Cerebellar cortex (tissue), 1 donor: Measurements from ENCODE around the gene SLAMF9.

Experiments used
- DNase-seq: peaks from one replicate; pipeline ENCODE4 v3.0.0-alpha.2; 2015; ENCODE audit warnings: low spot score

The SLAMF9 gene

DNA sequence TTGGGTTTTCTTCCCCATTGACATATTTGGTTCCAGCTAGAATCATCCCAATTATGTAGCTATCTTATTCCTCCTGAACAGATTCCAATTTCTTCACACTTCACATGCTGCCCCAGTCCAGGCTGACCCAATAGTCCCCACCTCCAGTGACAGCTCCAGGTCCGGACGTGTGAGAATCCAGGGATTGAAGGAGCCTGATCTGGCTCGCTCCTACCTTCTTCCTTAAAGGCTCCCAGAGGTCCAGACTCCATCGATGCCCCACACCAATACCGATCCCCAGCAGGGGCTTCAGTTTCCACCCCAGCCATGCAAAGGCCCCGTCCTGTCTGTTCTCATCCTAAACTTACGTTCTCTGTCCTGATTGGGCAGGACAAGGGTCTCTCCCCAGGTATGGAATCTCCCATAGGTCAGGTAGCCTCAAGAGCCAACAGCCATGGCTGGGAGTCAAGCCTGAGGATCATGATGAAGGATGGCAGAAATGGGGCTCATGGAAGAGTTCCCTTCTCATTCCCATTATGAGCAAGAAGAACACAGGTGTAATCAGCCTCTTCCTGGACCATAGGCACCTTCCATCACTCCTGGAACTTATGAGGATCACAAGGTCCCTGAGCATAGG, 20.4 kb upstream of the SLAMF9 start:
- DNase-seq = no peak

- no peak for DNase-seq
Measured at GRCh38 chr1:159973350-159973940, 19.4 kb upstream of the SLAMF9 start.

GRCh38 chr1:159972443-159973205, 18.6 kb upstream of the SLAMF9 start:
- no peak for DNase-seq

GRCh38 chr1:159970932-159971342, 16.9 kb upstream of the SLAMF9 start:
- no peak for DNase-seq

GRCh38 chr1:159968901-159969300, 14.9 kb upstream of the SLAMF9 start:
- no peak for DNase-seq

- no peak for DNase-seq
Measured at GRCh38 chr1:159965263-159965662, 11.2 kb upstream of the SLAMF9 start.

GRCh38 chr1:159964144-159964543, 10.1 kb upstream of the SLAMF9 start:
- no peak for DNase-seq

GRCh38 chr1:159962176-159962575, 8.1 kb upstream of the SLAMF9 start:
- DNase-seq = no peak

- DNase-seq = no peak
Measured at GRCh38 chr1:159961636-159962035, 7.6 kb upstream of the SLAMF9 start.

DNA sequence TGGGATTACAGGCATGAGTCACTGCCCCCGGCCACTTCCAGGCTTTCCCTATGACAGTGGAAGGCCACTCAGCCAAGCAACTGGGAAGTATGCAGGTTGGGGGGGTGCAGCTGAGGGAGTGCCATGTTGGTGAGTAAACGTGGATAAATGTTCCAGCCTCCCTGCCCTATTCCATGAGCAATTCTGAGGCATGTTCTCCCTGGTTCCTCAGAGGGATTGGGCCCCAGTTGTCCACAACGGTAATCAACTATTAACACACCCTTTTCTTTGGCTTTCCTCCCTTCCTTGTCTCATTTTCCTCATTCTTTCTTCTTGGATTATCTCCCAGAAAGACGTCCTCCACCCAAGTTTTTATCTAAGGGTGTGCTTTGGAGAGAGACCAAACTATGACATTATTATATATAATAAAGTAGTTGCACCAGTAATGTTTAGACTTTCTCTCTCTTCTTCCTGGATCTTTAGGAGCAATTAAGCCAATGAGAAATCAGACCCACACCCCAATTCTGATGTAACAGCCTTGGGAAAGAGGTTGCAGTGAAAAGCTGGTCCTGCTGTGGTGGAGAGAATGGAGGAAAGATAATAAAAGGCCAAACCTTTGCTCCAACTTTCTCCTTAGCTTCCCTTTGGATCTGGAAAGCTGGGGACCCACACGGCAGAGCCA, 6.8 kb upstream of the SLAMF9 start:
- DNase-seq = no peak

DNA sequence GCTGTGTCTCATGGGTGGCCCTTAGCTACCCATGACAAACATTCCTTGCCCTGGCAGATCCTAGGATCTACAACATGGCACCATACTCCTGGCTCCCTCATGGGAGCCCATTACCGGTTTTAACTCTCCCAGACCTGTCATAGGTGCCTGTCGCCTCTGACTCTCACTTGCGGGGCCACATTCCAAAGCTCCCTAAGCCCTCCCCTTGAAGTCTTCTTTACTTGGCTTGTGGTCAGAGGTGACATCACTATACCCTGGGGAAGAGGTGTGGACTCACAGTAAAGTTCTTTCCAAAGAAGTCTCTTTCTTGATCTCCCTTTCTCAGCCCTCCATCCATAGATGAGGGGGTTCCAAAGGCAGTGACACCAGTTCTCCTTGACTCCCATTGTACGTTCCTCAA, 5.4 kb upstream of the SLAMF9 start:
- no peak for DNase-seq

GRCh38 chr1:159958719-159959380, 4.8 kb upstream of the SLAMF9 start:
- no peak for DNase-seq

GRCh38 chr1:159957824-159958268, 3.8 kb upstream of the SLAMF9 start:
- peak; percentile 66 for DNase-seq

DNA sequence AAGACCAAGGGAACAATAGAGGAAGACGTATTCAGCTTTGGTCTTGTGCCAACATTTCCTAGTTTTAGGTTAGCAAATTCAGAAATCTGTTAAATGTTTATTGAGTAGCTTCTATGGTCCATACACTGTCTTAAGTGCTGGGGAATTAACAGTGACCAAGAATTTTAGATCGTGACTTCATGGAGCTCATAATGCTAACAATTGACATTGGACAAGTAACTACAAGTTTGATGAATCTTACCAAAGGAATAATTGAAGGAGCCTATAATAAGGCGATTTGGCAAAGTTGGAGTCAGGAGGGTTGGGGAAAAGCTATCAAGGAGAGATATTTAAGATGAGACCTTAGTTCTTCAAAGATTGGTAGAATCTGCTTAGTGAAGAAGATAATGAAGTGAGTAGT, 1.4 kb upstream of the SLAMF9 start:
- no peak for DNase-seq

DNA sequence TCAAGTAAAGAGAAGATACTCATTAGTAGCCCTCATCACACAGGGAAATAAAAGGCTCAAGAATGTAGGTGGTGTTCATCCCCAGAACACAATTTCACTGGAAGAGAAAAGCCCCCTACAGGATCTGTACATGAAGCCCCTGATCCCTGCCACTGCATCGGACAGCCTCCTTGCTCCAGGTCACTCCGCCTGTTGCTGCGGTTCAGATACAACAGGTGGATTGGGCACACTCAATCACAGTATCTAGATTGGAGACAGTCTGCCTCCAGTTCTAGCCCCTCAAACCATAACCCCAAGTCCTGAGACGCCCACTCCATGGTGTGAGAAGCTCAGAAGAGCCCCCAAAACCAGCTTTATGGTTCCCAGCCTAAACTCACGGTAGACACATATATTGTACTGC, 1.1 kb downstream of the SLAMF9 start:
- DNase-seq = no peak

- no peak for DNase-seq
Measured at GRCh38 chr1:159951551-159951950, 2.5 kb downstream of the SLAMF9 start.

DNA sequence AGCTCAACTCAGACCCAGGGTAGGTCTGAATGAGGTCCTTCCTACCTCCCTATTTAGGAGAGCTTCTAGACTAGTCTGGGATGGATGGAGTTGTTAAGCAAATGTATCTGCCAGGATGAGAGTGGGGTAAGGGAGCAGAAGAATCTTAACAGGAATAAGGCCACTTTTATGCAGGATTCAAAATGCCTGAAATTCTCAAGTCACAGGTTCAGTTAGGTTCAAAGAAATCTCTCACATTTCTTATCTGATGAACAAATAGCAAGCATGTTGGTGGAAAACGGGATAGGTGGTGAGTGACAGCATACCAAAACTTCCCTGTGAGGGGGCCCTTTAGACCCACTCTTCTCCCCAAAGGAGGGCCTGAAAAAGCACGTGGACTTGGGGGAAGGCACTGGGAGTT, 3.0 kb downstream of the SLAMF9 start:
- no peak for DNase-seq

DNA sequence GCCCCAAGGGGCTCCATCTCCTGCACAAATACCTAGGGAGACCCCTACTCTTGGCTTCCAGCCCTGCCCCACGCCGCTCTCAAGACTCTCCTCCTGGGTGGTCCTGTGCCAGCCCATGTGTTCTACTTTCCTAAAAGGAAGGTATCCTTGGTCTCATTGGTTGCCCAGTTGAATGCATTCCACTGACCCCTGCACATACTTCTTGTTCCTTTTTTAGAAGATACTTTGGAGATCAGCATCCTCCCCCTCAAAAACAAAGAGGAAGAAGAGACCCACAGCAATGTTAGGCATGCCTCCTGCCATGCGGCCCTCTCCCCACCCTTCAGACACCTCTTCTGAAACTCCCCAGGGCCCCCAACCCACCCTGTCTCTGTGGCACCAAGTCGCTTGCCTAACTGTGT, 4.1 kb downstream of the SLAMF9 start:
- no peak for DNase-seq

DNA sequence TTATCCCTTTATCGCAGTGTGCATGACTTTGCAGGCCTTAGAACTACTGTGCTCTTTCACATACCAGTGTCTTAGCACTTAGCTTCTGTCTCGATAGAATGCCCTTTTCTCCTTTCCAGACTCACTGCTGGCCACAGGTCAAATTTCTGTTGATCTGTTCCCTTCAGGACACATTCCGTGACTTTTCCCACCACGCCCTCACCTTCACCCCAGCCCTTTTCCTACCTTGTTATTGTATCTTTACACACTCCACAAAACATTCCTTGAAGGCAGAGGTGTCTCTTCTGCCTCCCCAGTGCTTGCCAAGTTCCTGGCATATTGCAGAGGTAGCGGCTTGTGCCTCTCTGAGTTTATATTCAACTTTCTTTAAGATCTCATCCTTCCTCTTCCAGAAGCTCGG, 4.9 kb downstream of the SLAMF9 start:
- no peak for DNase-seq

DNA sequence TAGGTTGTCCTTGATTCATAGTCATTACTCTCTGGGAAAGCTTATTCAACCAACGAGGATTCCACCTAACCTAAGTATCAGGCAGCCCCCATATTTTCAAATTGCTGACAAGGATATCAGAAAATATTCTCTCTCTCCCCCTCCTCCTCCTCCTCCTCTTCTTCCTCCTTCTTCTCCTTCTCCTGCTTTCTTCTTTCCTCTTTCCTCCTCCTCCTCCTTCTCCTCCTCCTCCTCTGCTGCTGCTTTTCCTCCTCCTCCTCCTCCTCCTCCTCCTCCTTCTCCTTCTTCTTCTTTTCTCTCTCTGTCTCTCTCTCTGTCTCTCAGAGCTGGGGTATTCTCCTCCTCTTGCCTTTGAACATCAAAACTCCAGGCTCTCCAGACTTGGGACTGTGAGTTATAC, 6.1 kb downstream of the SLAMF9 start:
- DNase-seq = no peak

- peak; percentile 20 for DNase-seq
Measured at GRCh38 chr1:159946242-159947187, 7.5 kb downstream of the SLAMF9 start.
